Keratinocyte (primary cell): ENCODE results near the gene CFAP53. TPM values are rescaled to one million over a fixed set of nuclear protein-coding genes. Genes with fewer than 3 reads are reported as not detected.

Experiments used
- DNase-seq: peaks from one replicate; pipeline ENCODE4 v3.0.0-alpha.2; 2011; ENCODE audit warnings: low read depth, missing footprints, low spot score
- FAIRE-seq: peaks from 2 replicates; lab custom pipeline; 2011; peaks lifted over from hg19 to GRCh38; lab: Jason Lieb, UNC
- H2AFZ ChIP-seq: 2 replicates; pipeline ENCODE4 v1.6.0; 2012; ENCODE audit warnings: low read length, control low read depth, inconsistent platforms; ENCODE audit not compliant: control insufficient read depth
- H3K27ac ChIP-seq: 2 replicates; pipeline ENCODE4 v1.5.1; 2011; ENCODE audit warnings: low read length; ENCODE audit not compliant: control insufficient read depth, insufficient read depth
- H3K27me3 ChIP-seq: 3 replicates; pipeline ENCODE4 v1.6.0; 2011; ENCODE audit warnings: low read length; ENCODE audit not compliant: control insufficient read depth, insufficient read depth; ENCODE audit errors: extremely low read depth
- H3K36me3 ChIP-seq, 2 experiments: 2 replicates in 1 of 2; 3 replicates in 1 of 2; pipeline ENCODE4 v1.5.1; 2011; ENCODE audit warnings: low read length in 2 of 2, mild to moderate bottlenecking in 1 of 2; ENCODE audit not compliant: control insufficient read depth in 2 of 2, insufficient read depth in 2 of 2; ENCODE audit errors: extremely low read depth in 1 of 2
- H3K4me1 ChIP-seq: 3 replicates; pipeline ENCODE4 v1.5.1; 2011; ENCODE audit warnings: low read length; ENCODE audit not compliant: control insufficient read depth, insufficient read depth; ENCODE audit errors: extremely low read depth
- H3K4me2 ChIP-seq: 3 replicates; pipeline ENCODE4 v1.6.0; 2011; ENCODE audit warnings: low read depth, low read length; ENCODE audit not compliant: control insufficient read depth, insufficient read depth; ENCODE audit errors: extremely low read depth
- H3K4me3 ChIP-seq, 3 experiments: fragments of 200-600 bp in 1 of 3; sonication (generic) in 1 of 3; 2 replicates in 2 of 3; 3 replicates in 1 of 3; pipeline ENCODE4 v1.5.1; 2011 to 2016; ENCODE audit warnings: low read length in 3 of 3, mild to moderate bottlenecking in 3 of 3, control low read depth in 2 of 3, inconsistent platforms in 1 of 3, low read depth in 1 of 3, mixed read lengths in 1 of 3, mixed run types in 1 of 3, moderate library complexity in 1 of 3; ENCODE audit not compliant: control insufficient read depth in 2 of 3, insufficient read depth in 2 of 3; ENCODE audit errors: extremely low read depth in 1 of 3
- H3K79me2 ChIP-seq: 2 replicates; pipeline ENCODE4 v1.6.0; 2012; ENCODE audit warnings: low read length; ENCODE audit not compliant: control insufficient read depth, insufficient read depth
- H3K9ac ChIP-seq: 3 replicates; pipeline ENCODE4 v1.6.0; 2011; ENCODE audit warnings: low read length; ENCODE audit not compliant: control insufficient read depth, insufficient read depth; ENCODE audit errors: extremely low read depth
- H3K9me1 ChIP-seq: 3 replicates; pipeline ENCODE4 v1.6.0; 2011; ENCODE audit warnings: low read length; ENCODE audit not compliant: control insufficient read depth, insufficient read depth; ENCODE audit errors: extremely low read depth
- H3K9me3 ChIP-seq: 2 replicates; pipeline ENCODE4 v1.5.1; 2012; ENCODE audit warnings: low read depth, low read length; ENCODE audit not compliant: control insufficient read depth
- H4K20me1 ChIP-seq: 3 replicates; pipeline ENCODE4 v1.6.0; 2011; ENCODE audit warnings: low read length; ENCODE audit not compliant: control insufficient read depth, insufficient read depth; ENCODE audit errors: extremely low read depth
- EZH2 ChIP-seq: IDR thresholded peaks from one replicate; pipeline ENCODE4 v1.6.1; 2012; ENCODE audit warnings: inconsistent platforms, mild to moderate bottlenecking, low read length, moderate library complexity
- dilution Hi-C: fragments of 300-500 bp; cut with MboI; formaldehyde crosslinking; loops from one replicate; pipeline ENCODE4 v1.7.0; 2020; ENCODE audit warnings: low sequenced_read_pairs; ENCODE audit not compliant: extremely low pct_ligation_motif_present
- polyA plus RNA-seq, 5 experiments: library from polyadenylated mRNA; depleted of rRNA in 3 of 5; stranded (reverse) in 3 of 5; stranded (forward) in 1 of 5; unstranded in 1 of 5; fragments of >200 nt; gene quantifications; 1 replicate in 1 of 5; 2 replicates in 3 of 5; 3 replicates in 1 of 5; pipeline versions ENCODE4 v1.2.1 to v1.2.3, GENCODE V29; 2011 to 2012; ENCODE audit warnings: missing spikeins in 2 of 5, low read depth in 1 of 5, low replicate concordance in 1 of 5
- TF ChIP-seq, protein P1 (sequence below), 3 experiments: IDR thresholded peaks in 1 of 3; conservative IDR thresholded peaks in 1 of 3; optimal IDR thresholded peaks in 1 of 3; 2 replicates in 2 of 3; 3 replicates in 1 of 3; pipeline versions ENCODE3 to v1.5.1; 2011; ENCODE audit warnings: low read length in 3 of 3, mild to moderate bottlenecking in 3 of 3, moderate library complexity in 2 of 3, control low read depth in 1 of 3, inconsistent platforms in 1 of 3; ENCODE audit not compliant: insufficient read depth in 2 of 3; ENCODE audit errors: extremely low read depth in 1 of 3

The CFAP53 gene
- polyA plus RNA-seq, 1 donor (not counting 4 experiments of a cell fraction or from before 2014, with no cell fraction given): 0.59 TPM

DNA sequence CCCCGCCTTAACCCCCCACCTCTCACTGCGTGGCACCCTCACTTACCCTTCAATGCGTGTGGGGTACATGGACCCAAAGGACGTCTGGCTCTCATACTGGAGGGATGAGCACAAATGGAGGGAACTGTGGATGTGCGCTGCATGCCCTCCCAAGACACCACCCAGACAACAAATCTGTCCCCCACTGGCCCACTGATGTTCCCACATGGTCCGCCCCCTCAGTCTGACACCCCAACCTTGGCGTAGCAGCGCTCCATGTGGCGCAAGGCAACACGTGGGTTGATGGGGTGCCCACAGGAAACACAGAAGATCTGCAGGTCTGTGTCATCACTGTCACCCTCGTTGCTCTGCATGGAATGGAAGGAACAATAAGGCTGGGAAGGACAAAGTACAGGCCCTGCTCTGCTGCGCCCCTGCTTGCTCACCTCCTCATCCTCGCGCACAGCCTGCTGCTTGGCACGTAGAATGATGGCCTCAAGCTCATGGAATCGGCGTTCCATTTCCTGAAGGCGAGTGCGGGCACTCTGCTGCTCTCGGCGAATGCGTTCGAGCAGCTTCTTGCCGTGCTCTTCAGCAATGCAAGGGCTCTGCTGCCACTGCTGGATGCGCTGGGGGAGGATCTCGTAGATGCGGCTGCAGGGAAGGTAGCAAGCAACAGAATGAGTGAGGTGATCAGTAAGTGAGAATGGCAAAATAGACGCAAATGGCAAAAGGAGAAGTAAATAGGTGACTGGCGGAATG is 17.3 kb upstream of the CFAP53 start:
- Histone ChIP-seq H3K9ac (no peak overlapping the region), H3K27me3 (no peaks in the 10 kb centered on the region), H3K4me2 (peak overlapping the region; percentile 3), H2AFZ (no peak overlapping the region), H4K20me1 (no peaks in the 10 kb centered on the region), H3K4me1 (peaks cover 50% of the 10 kb centered on the region), H3K9me3 (no peaks in the 10 kb centered on the region), H3K9me1 (peaks cover 3% of the 10 kb centered on the region), H3K27ac (peak overlapping the region; percentile 44), H3K4me3 (no peak overlapping the region), H3K36me3 (peaks cover 19 to 46% of the 10 kb centered on the region in 2 experiments), H3K79me2 (peaks cover 59% of the 10 kb centered on the region)
- no peak for TF ChIP-seq EZH2
- TF ChIP-seq, protein P1, sequence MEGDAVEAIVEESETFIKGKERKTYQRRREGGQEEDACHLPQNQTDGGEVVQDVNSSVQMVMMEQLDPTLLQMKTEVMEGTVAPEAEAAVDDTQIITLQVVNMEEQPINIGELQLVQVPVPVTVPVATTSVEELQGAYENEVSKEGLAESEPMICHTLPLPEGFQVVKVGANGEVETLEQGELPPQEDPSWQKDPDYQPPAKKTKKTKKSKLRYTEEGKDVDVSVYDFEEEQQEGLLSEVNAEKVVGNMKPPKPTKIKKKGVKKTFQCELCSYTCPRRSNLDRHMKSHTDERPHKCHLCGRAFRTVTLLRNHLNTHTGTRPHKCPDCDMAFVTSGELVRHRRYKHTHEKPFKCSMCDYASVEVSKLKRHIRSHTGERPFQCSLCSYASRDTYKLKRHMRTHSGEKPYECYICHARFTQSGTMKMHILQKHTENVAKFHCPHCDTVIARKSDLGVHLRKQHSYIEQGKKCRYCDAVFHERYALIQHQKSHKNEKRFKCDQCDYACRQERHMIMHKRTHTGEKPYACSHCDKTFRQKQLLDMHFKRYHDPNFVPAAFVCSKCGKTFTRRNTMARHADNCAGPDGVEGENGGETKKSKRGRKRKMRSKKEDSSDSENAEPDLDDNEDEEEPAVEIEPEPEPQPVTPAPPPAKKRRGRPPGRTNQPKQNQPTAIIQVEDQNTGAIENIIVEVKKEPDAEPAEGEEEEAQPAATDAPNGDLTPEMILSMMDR (optimal IDR thresholded peaks at IDR 0.05 in 1 of 3, IDR thresholded peaks at IDR 0.05 in 1 of 3, conservative IDR thresholded peaks at IDR 0.05 in 1 of 3; ENCODE audit: extremely low read depth in 1 of 3, insufficient read depth in 2 of 3, low read length in 3 of 3): no peak
- no peak for DNase-seq
- FAIRE-seq: no peak
- dilution Hi-C loops: no loop called here

DNA sequence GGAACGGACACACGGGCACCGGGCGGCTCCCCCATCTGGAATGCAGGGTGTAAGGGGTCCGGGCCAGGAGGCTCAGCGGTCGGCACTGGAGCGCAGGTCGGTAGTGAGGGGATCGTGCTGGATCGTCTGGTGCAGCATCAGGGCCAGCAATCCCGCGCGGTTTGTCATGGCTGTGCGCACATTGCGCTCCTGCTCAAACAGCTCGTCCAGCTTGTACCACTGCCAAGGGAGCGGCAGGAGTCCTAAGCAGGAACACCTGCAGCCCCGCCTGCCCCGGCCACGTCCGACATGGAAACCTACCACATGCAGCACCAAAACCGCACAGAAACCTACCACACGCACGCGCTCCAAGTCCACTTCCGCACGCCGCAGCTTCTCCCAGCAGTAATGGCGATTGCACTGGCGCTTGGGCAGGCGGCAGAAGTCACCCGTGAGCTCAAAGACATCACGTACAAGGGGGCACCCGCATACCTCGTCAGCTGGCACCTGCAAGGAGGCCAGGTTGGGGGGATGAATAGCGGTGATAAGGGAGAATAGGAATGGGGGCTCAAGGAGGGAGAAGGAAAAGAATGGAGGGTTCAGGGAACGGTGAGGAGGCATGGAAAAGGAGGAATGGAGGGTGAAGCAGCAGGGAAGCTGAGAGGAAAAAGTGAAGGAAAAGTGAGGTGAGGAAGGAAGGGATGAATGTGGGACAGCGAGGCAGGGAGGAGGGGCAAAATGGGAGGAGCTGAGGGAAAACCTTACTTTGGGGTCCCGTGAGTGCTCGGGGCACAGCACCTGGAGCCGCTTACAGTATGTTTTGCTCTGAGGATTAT is 16.4 kb upstream of the CFAP53 start:
- H3K4me3 ChIP-seq: peak overlapping the region in 1 of 3 experiments; percentile 100
- no peak overlapping the region for H3K9ac ChIP-seq
- H3K36me3 ChIP-seq: peaks cover 19 to 49% of the 10 kb centered on the region in 2 experiments
- H3K4me1 ChIP-seq: peaks cover 58% of the 10 kb centered on the region
- peaks cover 62% of the 10 kb centered on the region for H3K79me2 ChIP-seq
- no peak overlapping the region for H2AFZ ChIP-seq
- H3K27me3 ChIP-seq: no peaks in the 10 kb centered on the region
- dilution Hi-C loops: no loop called here
- no peak overlapping the region for H3K27ac ChIP-seq
- no peak for TF ChIP-seq EZH2
- TF ChIP-seq, protein P1 (optimal IDR thresholded peaks at IDR 0.05 in 1 of 3, IDR thresholded peaks at IDR 0.05 in 1 of 3, conservative IDR thresholded peaks at IDR 0.05 in 1 of 3; ENCODE audit: extremely low read depth in 1 of 3, insufficient read depth in 2 of 3, low read length in 3 of 3): no peak
- H3K4me2 ChIP-seq: no peak overlapping the region
- FAIRE-seq (no peak), DNase-seq (no peak)
- no peaks in the 10 kb centered on the region for H3K9me3 ChIP-seq
- peaks cover 3% of the 10 kb centered on the region for H3K9me1 ChIP-seq
- H4K20me1 ChIP-seq: no peaks in the 10 kb centered on the region
